ENCODE results near the gene STAMBP.
"Not testable (repeated sequence)": the region's sequence is repeated elsewhere in the genome, so short reads cannot be mapped to it uniquely, and the experiment has no call there.

GRCh38 chr2:73903949-73904613 is 75.3 kb downstream of the STAMBP start:
- TF ChIP-seq CTCF (IDR thresholded peaks at IDR 0.05; ENCODE audit: insufficient read depth, low read length, poor library complexity, severe bottlenecking); EZH2phosphoT487 (conservative IDR thresholded peaks at IDR 0.05; ENCODE audit: low read length): not testable (repeated sequence)

Data from SU-DHL-6 (cell line).